Astrocyte (in vitro differentiated cells and primary cell): ENCODE measurements around the gene RABGAP1L.

Experiments
- EZH2 ChIP-seq: IDR thresholded peaks from 2 replicates; pipeline ENCODE4 v1.6.1; 2012; ENCODE audit warnings: mild to moderate bottlenecking, low read length, inconsistent platforms; ENCODE audit not compliant: insufficient read depth
- TF ChIP-seq, protein P1 (sequence below): IDR thresholded peaks from 2 replicates; pipeline ENCODE4 v1.5.1; 2011; ENCODE audit warnings: low read depth, mild to moderate bottlenecking, inconsistent platforms, low read length, moderate library complexity; ENCODE audit not compliant: insufficient read depth

DNA sequence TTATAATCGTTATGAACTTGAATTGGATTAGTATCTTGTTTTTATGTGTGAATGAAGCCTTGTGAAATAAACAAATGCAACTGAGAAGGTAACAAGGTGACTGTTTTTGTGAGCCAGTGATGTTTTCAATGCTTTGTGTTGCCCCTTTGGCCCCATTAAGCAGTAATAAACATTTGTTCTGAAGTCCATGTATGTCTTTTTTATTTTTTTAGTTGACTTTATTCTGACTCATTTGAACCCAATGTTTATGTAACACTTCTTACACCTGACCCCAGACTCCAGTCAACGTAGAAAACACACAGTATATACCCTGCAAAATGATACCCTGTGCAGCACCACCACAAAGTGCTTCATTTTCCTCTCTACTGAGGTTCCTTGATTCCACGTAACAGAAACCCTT is 835.8 kb downstream of the RABGAP1L start:
- TF ChIP-seq, protein P1, sequence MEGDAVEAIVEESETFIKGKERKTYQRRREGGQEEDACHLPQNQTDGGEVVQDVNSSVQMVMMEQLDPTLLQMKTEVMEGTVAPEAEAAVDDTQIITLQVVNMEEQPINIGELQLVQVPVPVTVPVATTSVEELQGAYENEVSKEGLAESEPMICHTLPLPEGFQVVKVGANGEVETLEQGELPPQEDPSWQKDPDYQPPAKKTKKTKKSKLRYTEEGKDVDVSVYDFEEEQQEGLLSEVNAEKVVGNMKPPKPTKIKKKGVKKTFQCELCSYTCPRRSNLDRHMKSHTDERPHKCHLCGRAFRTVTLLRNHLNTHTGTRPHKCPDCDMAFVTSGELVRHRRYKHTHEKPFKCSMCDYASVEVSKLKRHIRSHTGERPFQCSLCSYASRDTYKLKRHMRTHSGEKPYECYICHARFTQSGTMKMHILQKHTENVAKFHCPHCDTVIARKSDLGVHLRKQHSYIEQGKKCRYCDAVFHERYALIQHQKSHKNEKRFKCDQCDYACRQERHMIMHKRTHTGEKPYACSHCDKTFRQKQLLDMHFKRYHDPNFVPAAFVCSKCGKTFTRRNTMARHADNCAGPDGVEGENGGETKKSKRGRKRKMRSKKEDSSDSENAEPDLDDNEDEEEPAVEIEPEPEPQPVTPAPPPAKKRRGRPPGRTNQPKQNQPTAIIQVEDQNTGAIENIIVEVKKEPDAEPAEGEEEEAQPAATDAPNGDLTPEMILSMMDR: no peak
- TF ChIP-seq EZH2: no peak
